ENCODE results near the gene HHLA2.
"Not testable (repeated sequence)": the region's sequence is repeated elsewhere in the genome, so short reads cannot be mapped to it uniquely, and the experiment has no call there.

The HHLA2 gene

GRCh38 chr3:108342837-108343486 is 46.6 kb downstream of the HHLA2 start:
- no peak for DNase-seq (ENCODE audit: low read depth in 2 of 2)

GRCh38 chr3:108343491-108343890 is 47.1 kb downstream of the HHLA2 start:
- no peak for DNase-seq (ENCODE audit: low read depth in 2 of 2)

- DNase-seq (ENCODE audit: low read depth in 2 of 2), result no peak
Measured at GRCh38 chr3:108345492-108346205, 49.3 kb downstream of the HHLA2 start.

- DNase-seq (ENCODE audit: low read depth in 2 of 2), result no peak
Measured at GRCh38 chr3:108346301-108347227, 50.2 kb downstream of the HHLA2 start.

- no peak for DNase-seq (ENCODE audit: low read depth in 2 of 2)
Measured at GRCh38 chr3:108352176-108352575, 55.8 kb downstream of the HHLA2 start.

- no peak for DNase-seq (ENCODE audit: low read depth in 2 of 2)
Measured at GRCh38 chr3:108354562-108354961, 58.2 kb downstream of the HHLA2 start.

- no peak for DNase-seq (ENCODE audit: low read depth in 2 of 2)
Measured at GRCh38 chr3:108357042-108357441, 60.7 kb downstream of the HHLA2 start.

- DNase-seq (ENCODE audit: low read depth in 2 of 2), result no peak
Measured at GRCh38 chr3:108359011-108359410, 62.7 kb downstream of the HHLA2 start.

GRCh38 chr3:108376026-108376425 is 79.7 kb downstream of the HHLA2 start:
- DNase-seq (ENCODE audit: low read depth in 2 of 2), result no peak

GRCh38 chr3:108377384-108377783 is 81.0 kb downstream of the HHLA2 start:
- DNase-seq (ENCODE audit: low read depth in 2 of 2), result no peak

- DNase-seq (ENCODE audit: low read depth in 2 of 2), result no peak
Measured at GRCh38 chr3:108378153-108378951, 82.0 kb downstream of the HHLA2 start.

GRCh38 chr3:108378952-108379342 is 82.6 kb downstream of the HHLA2 start:
- not testable (repeated sequence) for DNase-seq (ENCODE audit: low read depth in 2 of 2)

GRCh38 chr3:108380128-108380795 is 83.9 kb downstream of the HHLA2 start:
- no peak for DNase-seq (ENCODE audit: low read depth in 2 of 2)

GRCh38 chr3:108381529-108382140 is 85.3 kb downstream of the HHLA2 start:
- no peak for DNase-seq (ENCODE audit: low read depth in 2 of 2)

GRCh38 chr3:108383306-108383705 is 87.0 kb downstream of the HHLA2 start:
- DNase-seq (ENCODE audit: low read depth in 2 of 2), result no peak

- no peak for DNase-seq (ENCODE audit: low read depth in 2 of 2)
Measured at GRCh38 chr3:108387063-108387462, 90.7 kb downstream of the HHLA2 start.

- no peak for DNase-seq (ENCODE audit: low read depth in 2 of 2)
Measured at GRCh38 chr3:108388136-108389132, 92.1 kb downstream of the HHLA2 start.

GRCh38 chr3:108389372-108389771 is 93.0 kb downstream of the HHLA2 start:
- no peak for DNase-seq (ENCODE audit: low read depth in 2 of 2)

GRCh38 chr3:108391917-108392593 is 95.7 kb downstream of the HHLA2 start:
- DNase-seq (ENCODE audit: low read depth in 2 of 2), result no peak
